Suppressor macrophage treated with lipopolysaccharide for 1 hour (primary cell): ENCODE measurements around the gene OTOP3.

Experiments used
- DNase-seq, 3 donors: peaks; one replicate each; pipeline ENCODE4 v3.0.0-alpha.2; 2020 to 2022

OTOP3 gene

DNA sequence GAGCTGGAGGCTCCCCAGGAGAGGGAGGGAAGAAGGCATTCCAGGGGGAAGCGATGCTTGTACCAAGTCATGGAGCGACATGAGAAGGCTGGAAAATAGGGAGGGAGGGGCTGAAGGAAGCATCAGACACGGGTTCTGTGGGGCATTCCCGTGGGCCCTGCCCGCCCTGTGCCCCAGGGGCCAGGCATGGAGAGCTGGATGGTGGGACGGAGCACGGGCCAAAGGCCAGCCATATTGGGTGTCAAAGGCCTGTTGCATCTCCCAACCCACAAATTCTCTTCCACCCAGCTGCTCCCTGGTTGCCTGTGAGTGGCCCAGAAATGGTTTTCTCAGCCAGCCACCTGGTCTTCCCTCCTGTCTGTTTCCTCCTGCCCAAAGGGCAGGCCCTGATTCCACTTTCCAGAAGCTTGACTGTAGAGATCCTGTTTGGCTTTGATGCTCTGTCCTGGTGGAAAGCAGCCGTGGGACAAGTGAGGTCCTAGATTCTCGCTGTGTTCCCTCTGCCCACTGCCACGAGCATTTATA lies 54.9 kb downstream of the OTOP3 start:
- DNase-seq: no peak

DNA sequence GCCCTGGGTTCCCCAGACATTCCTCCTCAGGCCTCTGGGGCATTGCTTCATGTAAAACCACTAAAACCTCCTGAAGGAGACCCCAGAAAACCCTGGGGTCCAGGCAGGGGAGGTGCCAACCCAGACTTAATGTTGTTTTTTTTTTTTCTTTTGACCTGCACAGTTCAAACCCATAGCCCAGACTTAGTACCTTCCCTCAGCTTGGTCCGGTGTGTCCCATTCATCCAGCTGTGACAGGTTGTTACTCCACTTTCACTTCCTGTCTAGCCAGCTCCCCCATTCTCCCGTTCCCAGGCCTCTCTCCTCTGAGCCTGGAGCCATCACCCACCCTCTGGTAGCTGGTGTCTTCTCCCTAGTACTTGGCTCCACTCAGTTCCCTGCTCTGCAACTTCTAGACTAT lies 56.5 kb downstream of the OTOP3 start:
- no peak for DNase-seq

DNA sequence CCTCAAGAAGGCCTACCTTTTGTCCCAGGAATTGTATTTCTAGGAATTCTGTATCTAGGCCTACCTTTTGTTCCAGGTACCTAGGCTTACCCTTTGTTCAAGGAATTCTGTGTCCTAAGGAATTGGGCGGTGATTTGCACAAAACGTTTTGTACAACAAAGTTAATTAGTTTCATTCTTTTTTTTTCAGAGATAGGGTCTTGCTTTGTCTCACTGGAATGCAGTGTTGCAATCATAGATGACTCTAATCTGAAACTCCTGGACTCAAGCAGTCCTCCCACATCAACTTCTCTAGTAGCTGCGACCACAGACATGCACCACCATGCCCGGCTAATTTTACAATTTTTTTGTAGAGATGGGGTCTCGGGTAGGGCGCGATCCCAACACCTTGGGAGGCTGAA lies 58.7 kb downstream of the OTOP3 start:
- no peak for DNase-seq

DNA sequence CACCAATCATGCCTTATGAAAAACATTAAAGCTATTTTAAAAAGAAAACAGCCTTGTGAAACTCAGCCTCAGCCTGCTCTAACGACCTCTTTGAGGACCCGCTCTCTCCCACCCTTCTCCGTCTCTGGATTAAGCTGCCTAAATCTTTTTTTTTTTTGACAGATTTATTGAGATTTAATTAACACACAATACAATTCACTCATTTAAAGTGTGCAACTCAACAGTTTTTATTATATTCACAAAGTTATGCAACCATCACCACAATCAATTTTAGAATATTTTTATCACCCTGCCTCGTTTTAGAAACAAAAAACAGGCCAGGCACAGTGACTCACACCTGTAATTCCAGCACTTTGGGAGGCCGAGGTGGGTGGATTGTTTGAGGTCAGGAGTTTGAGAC lies 60.1 kb downstream of the OTOP3 start:
- no peak for DNase-seq

DNA sequence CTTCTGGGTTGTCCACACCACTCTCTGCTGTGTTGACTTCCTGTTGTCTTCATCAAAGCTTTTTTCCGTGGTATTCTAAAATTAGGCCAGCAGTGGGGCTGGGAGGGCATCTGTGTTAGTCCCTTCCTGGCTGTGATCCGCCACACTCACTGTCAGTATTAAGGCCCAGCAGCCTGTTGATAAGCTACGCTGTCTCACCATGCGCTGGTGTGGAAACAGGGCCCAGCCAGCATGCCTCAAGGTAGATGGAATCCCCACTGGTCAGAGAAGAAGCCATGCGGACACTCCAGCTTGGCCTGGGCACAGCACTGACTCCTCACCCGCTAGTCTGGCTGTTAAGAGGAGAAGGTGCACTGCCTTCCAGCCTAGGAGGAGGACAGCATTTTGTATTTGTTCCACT lies 63.1 kb downstream of the OTOP3 start:
- DNase-seq: no peak

DNA sequence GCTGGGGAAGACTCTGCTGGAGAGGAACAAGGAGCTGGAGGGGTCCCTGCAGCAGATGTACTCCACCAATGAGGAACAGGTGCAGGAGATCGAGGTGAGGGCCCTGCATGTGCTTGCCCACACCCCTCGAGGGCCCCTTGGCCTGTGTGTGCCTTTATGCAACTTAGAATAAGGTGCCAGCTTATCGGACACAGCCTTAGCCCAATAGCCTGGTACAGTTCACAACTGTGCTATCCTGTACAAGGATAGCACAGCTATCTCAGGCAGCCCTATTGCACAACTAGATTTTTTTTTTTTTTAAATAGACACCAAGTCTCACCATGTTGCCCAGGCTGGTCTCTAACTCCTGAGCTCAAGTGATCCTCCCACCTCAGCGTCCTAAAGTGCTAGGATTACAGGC lies 63.8 kb downstream of the OTOP3 start:
- DNase-seq: no peak
